ENCODE data around the gene PALM2AKAP2.

Gene PALM2AKAP2

GRCh38 chr9:109813829-109814228 lies 33.8 kb downstream of the PALM2AKAP2 start:
- TF ChIP-seq POLR2AphosphoS5 (IDR thresholded peaks at IDR 0.05; ENCODE audit: low read depth) (no peak), CTCF (IDR thresholded peaks at IDR 0.05; ENCODE audit: insufficient read depth, low read length) (no peak), GABPA (IDR thresholded peaks at IDR 0.05; ENCODE audit: low read depth) (no peak), SPI1 (IDR thresholded peaks at IDR 0.05; ENCODE audit: borderline replicate concordance, low read depth) (no peak), REST (IDR thresholded peaks at IDR 0.05; ENCODE audit: insufficient replicate concordance, low read depth) (no peak)
- peaks cover 2% of the 10 kb centered on the region for H3K27me3 ChIP-seq (ENCODE audit: insufficient read depth, poor library complexity, severe bottlenecking)

GRCh38 chr9:109815366-109815947 lies 35.5 kb downstream of the PALM2AKAP2 start:
- Histone ChIP-seq H3K4me3 (replicated peaks; ENCODE audit: insufficient read depth, low read length) (no peak overlapping the region), H3K27ac (replicated peaks) (no peak overlapping the region), H3K27me3 (ENCODE audit: insufficient read depth, poor library complexity, severe bottlenecking) (peaks cover 2% of the 10 kb centered on the region)
- TF ChIP-seq REST (IDR thresholded peaks at IDR 0.05; ENCODE audit: insufficient replicate concordance, low read depth): no peak
- no peak for TF ChIP-seq POLR2AphosphoS5 (IDR thresholded peaks at IDR 0.05; ENCODE audit: low read depth)
- TF ChIP-seq SPI1 (IDR thresholded peaks at IDR 0.05; ENCODE audit: borderline replicate concordance, low read depth): no peak
- TF ChIP-seq CTCF (IDR thresholded peaks at IDR 0.05; ENCODE audit: insufficient read depth, low read length): no peak
- no peak for TF ChIP-seq GABPA (IDR thresholded peaks at IDR 0.05; ENCODE audit: low read depth)
- no peak for DNase-seq (ENCODE audit: low read depth in 1 of 2, low spot score in 1 of 2)

More at GRCh38 chr9:109813829-109814228, 33.8 kb downstream of the PALM2AKAP2 start:
- DNase-seq (ENCODE audit: low read depth in 1 of 2, low spot score in 1 of 2): no peak
- Histone ChIP-seq H3K4me3 (replicated peaks; ENCODE audit: insufficient read depth, low read length) (no peak overlapping the region), H3K27ac (replicated peaks) (no peak overlapping the region)

GRCh38 chr9:109816490-109816889 lies 36.5 kb downstream of the PALM2AKAP2 start:
- H3K4me3 ChIP-seq (replicated peaks; ENCODE audit: insufficient read depth, low read length): no peak overlapping the region
- H3K27ac ChIP-seq (replicated peaks): no peak overlapping the region
- no peak for DNase-seq (ENCODE audit: low read depth in 1 of 2, low spot score in 1 of 2)
- TF ChIP-seq REST (IDR thresholded peaks at IDR 0.05; ENCODE audit: insufficient replicate concordance, low read depth): no peak
- no peak for TF ChIP-seq SPI1 (IDR thresholded peaks at IDR 0.05; ENCODE audit: borderline replicate concordance, low read depth)
- H3K27me3 ChIP-seq (ENCODE audit: insufficient read depth, poor library complexity, severe bottlenecking): peaks cover 2% of the 10 kb centered on the region
